Smooth muscle cell of the umbilical artery (primary cell): ENCODE measurements around the gene ERMN. TPM values are rescaled to one million over a fixed set of nuclear protein-coding genes. Genes with fewer than 3 reads are reported as not detected.

Source experiments
- total RNA-seq: library from RNA; depleted of rRNA; stranded (reverse); fragments of >200 nt; gene quantifications from 2 replicates; pipeline ENCODE4 v1.2.3, GENCODE V29; 2014

The ERMN gene
- total RNA-seq = under 0.01 and 0.09 TPM in 2 replicates

DNA sequence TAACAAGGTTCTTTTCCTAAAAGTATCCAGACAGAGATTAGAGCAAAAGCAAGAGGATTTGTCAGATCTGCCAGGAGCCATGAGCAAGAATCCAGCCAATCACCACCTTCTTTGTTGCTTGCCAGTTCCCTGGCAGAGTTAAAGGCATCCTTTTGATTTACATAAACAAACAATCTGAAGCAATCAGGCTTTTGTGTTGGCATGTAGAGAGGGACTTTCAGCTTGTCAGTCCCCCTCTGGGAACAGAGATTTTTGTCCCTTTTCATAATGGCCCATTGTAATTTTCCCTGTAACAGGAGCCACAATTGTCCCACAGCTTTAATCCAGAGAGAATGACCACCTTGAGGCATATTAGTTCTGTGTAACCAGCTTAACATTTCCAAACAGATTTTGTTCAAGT is at the start of gene ERMN:
Gene ERMN (minus strand): TSS at position 39 of the 400 bp plus-strand sequence. CDS start 182 bp downstream, outside the sequence.

Other genes with a start within 250 kb of the ERMN start
- 52.8 and 71.3 TPM in 2 replicates for gene GALNT5, start 68.1 kb downstream of the ERMN start, total RNA-seq
- gene CYTIP, start 118.3 kb upstream of the ERMN start, total RNA-seq = 0.30 TPM in 1 of 2 replicates, not detected in the other